ENCODE results near the gene WDR86.

WDR86 gene

DNA sequence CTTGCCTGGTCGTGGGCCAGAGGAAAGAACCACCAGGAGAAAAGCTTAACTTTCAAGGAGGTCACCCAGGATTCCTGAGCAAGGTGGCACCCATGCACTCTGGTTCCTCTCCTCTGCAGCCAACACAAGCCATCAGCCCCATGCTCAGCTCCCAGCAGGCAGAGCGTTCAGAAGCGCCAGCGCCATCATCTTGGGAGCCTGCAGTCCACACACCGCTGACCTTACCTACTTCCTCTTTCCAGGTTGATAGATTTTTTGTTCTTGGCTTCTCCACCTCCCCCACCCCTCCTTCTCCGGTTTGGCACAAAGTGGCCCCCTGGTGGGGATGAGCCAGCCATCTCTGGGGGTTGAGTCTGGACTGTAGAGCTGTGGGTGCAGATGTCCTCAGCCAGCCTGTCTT is 1.7 kb upstream of the WDR86 start:
- 28% methylated on average over 5 of the region's 6 CpGs for WGBS
- H2BK120ac ChIP-seq (ENCODE audit: low read depth, low read length) = no peak overlapping the region
- no peak overlapping the region for H3K4ac ChIP-seq (ENCODE audit: low read depth in 1 of 2, low read length in 2 of 2)
- no peak overlapping the region for H3K23ac ChIP-seq (ENCODE audit: low read length in 2 of 2)
- H3K36me3 ChIP-seq (ENCODE audit: control insufficient read depth in 1 of 2, insufficient read depth in 2 of 2, low read depth in 1 of 2, low read length in 2 of 2) = no peaks in the 10 kb centered on the region
- H3K9ac ChIP-seq (ENCODE audit: low read length) = no peak overlapping the region
- peaks cover 50 to 60% of the 10 kb centered on the region in 2 experiments for H3K27me3 ChIP-seq (ENCODE audit: control insufficient read depth in 1 of 2, insufficient read depth in 1 of 2, low read length in 2 of 2)
- H3K27ac ChIP-seq (ENCODE audit: low read length, poor library complexity, severe bottlenecking) = no peak overlapping the region
- H3K4me3 ChIP-seq (ENCODE audit: insufficient read depth in 1 of 2, low read depth in 1 of 2, low read length in 2 of 2) = no peak overlapping the region
- H3K79me1 ChIP-seq (replicated peaks; ENCODE audit: low read length, poor library complexity, severe bottlenecking) = no peaks in the 10 kb centered on the region
- no peak overlapping the region for H2BK15ac ChIP-seq (ENCODE audit: low read depth, poor library complexity, severe bottlenecking)
- no peak overlapping the region for H2AK5ac ChIP-seq (ENCODE audit: low read length, severe bottlenecking)
- no peak overlapping the region for H3K14ac ChIP-seq (ENCODE audit: low read length in 2 of 2)
- no peak overlapping the region for H2BK12ac ChIP-seq (ENCODE audit: low read length in 2 of 2)
- H3K9me3 ChIP-seq (ENCODE audit: control insufficient read depth, low read length) = no peaks in the 10 kb centered on the region
- H3K18ac ChIP-seq (ENCODE audit: low read depth in 1 of 2, low read length in 2 of 2) = no peak overlapping the region
- peaks cover 19% of the 10 kb centered on the region for H3K4me1 ChIP-seq (ENCODE audit: control insufficient read depth, insufficient read depth, low read depth, low read length)
- H3K4me2 ChIP-seq (ENCODE audit: low read length, poor library complexity, severe bottlenecking) = no peak overlapping the region
- H2AFZ ChIP-seq (ENCODE audit: low read depth, low read length) = no peak overlapping the region
- no peak overlapping the region for H4K91ac ChIP-seq (ENCODE audit: low read length)
- H2BK5ac ChIP-seq (ENCODE audit: low read depth, low read length, poor library complexity, severe bottlenecking) = no peak overlapping the region
- H4K8ac ChIP-seq (ENCODE audit: low read length) = no peak overlapping the region
- DNase-seq = no peak

DNA sequence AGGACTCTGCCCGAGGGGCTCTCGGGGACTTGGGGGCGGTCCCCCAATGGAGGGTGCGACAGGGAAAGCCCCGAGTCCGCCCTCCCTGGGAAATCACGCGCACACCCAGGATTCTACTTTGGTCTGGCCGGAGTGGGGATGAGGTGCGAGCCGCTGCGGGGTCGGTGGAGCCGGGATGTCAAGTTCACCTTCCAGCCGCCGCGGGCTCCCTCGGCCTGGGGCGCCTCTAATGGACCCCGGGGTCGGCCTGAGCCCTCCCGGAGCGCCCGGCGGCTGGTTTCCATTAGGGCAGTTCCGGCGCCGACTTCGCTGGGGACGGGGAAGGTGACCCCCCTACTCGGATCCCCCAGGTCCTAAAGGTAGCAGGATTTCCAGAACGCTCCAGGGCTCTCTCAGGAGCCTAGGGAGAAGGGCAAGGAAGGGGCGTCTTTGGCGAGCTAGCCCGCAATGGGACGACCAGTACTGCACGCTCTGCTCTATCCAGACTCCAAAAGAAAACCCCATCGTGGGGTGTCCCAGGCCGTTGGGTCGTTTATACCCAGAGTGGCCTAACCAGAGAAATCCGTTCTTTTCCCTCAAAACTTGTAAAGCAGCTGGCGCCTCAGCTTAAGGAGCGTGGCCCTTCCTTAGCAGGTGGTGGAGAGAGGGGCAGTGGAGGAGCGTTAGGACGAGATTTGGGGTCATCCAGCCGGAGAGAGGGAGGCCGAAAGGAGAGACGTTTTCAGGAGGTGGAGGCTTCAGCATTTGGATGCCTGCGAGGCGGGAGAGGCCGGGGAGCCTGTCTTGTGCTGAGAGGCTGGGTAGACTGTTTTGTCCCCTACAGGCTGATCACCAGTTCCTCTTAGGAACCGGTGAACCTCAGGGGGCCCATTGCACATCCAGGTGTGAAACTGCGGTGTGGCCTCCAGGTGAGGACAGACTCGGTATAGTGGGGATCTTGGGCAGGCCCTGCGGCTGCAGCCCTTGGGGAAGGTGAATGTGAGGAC is 860 bp upstream of the WDR86 start:
- H2BK15ac ChIP-seq (ENCODE audit: low read depth, poor library complexity, severe bottlenecking) = no peak overlapping the region
- H3K9ac ChIP-seq (ENCODE audit: low read length) = no peak overlapping the region
- H3K4ac ChIP-seq (ENCODE audit: low read depth in 1 of 2, low read length in 2 of 2) = no peak overlapping the region
- H3K9me3 ChIP-seq (ENCODE audit: control insufficient read depth, low read length) = no peaks in the 10 kb centered on the region
- no peak overlapping the region for H2BK120ac ChIP-seq (ENCODE audit: low read depth, low read length)
- no peak overlapping the region for H3K27ac ChIP-seq (ENCODE audit: low read length, poor library complexity, severe bottlenecking)
- H4K91ac ChIP-seq (ENCODE audit: low read length) = no peak overlapping the region
- H3K4me2 ChIP-seq (ENCODE audit: low read length, poor library complexity, severe bottlenecking) = peak overlapping the region; percentile 71
- no peak overlapping the region for H3K18ac ChIP-seq (ENCODE audit: low read depth in 1 of 2, low read length in 2 of 2)
- no peak overlapping the region for H3K14ac ChIP-seq (ENCODE audit: low read length in 2 of 2)
- 17% methylated on average over 54 of the region's 55 CpGs for WGBS
- peaks cover 50 to 60% of the 10 kb centered on the region in 2 experiments for H3K27me3 ChIP-seq (ENCODE audit: control insufficient read depth in 1 of 2, insufficient read depth in 1 of 2, low read length in 2 of 2)
- no peak overlapping the region for H2AK5ac ChIP-seq (ENCODE audit: low read length, severe bottlenecking)
- no peak overlapping the region for H2BK12ac ChIP-seq (ENCODE audit: low read length in 2 of 2)
- H3K79me1 ChIP-seq (replicated peaks; ENCODE audit: low read length, poor library complexity, severe bottlenecking) = no peaks in the 10 kb centered on the region
- no peak overlapping the region for H2AFZ ChIP-seq (ENCODE audit: low read depth, low read length)
- peaks cover 19% of the 10 kb centered on the region for H3K4me1 ChIP-seq (ENCODE audit: control insufficient read depth, insufficient read depth, low read depth, low read length)
- peak overlapping the region; percentile 39 to 51 for H3K4me3 ChIP-seq (ENCODE audit: insufficient read depth in 1 of 2, low read depth in 1 of 2, low read length in 2 of 2)
- H4K8ac ChIP-seq (ENCODE audit: low read length) = no peak overlapping the region
- H2BK5ac ChIP-seq (ENCODE audit: low read depth, low read length, poor library complexity, severe bottlenecking) = no peak overlapping the region
- no peak for DNase-seq
- no peaks in the 10 kb centered on the region for H3K36me3 ChIP-seq (ENCODE audit: control insufficient read depth in 1 of 2, insufficient read depth in 2 of 2, low read depth in 1 of 2, low read length in 2 of 2)
- H3K23ac ChIP-seq (ENCODE audit: low read length in 2 of 2) = no peak overlapping the region

- Histone ChIP-seq H3K9ac (ENCODE audit: low read length) (no peak overlapping the region), H2BK15ac (ENCODE audit: low read depth, poor library complexity, severe bottlenecking) (no peak overlapping the region), H3K4me3 (ENCODE audit: insufficient read depth in 1 of 2, low read depth in 1 of 2, low read length in 2 of 2) (no peak overlapping the region), H2BK120ac (ENCODE audit: low read depth, low read length) (no peak overlapping the region), H4K8ac (ENCODE audit: low read length) (peak overlapping the region; percentile 43), H2AFZ (ENCODE audit: low read depth, low read length) (no peak overlapping the region), H3K27me3 (ENCODE audit: control insufficient read depth in 1 of 2, insufficient read depth in 1 of 2, low read length in 2 of 2) (peaks cover 50 to 62% of the 10 kb centered on the region in 2 experiments), H2BK12ac (ENCODE audit: low read length in 2 of 2) (no peak overlapping the region), H3K9me3 (ENCODE audit: control insufficient read depth, low read length) (no peaks in the 10 kb centered on the region), H3K79me1 (replicated peaks; ENCODE audit: low read length, poor library complexity, severe bottlenecking) (no peaks in the 10 kb centered on the region), H3K23ac (ENCODE audit: low read length in 2 of 2) (peak overlapping the region in 1 of 2 experiments; percentile 27), H2BK5ac (ENCODE audit: low read depth, low read length, poor library complexity, severe bottlenecking) (no peak overlapping the region), H3K14ac (ENCODE audit: low read length in 2 of 2) (no peak overlapping the region), H2AK5ac (ENCODE audit: low read length, severe bottlenecking) (no peak overlapping the region), H3K4me1 (ENCODE audit: control insufficient read depth, insufficient read depth, low read depth, low read length) (peaks cover 23% of the 10 kb centered on the region), H3K27ac (ENCODE audit: low read length, poor library complexity, severe bottlenecking) (no peak overlapping the region), H4K91ac (ENCODE audit: low read length) (no peak overlapping the region), H3K4me2 (ENCODE audit: low read length, poor library complexity, severe bottlenecking) (peak overlapping the region; percentile 71), H3K4ac (ENCODE audit: low read depth in 1 of 2, low read length in 2 of 2) (no peak overlapping the region), H3K18ac (ENCODE audit: low read depth in 1 of 2, low read length in 2 of 2) (peak overlapping the region in 1 of 2 experiments; percentile 6), H3K36me3 (ENCODE audit: control insufficient read depth in 1 of 2, insufficient read depth in 2 of 2, low read depth in 1 of 2, low read length in 2 of 2) (peaks cover 0 to 2% of the 10 kb centered on the region in 2 experiments)
- 7% methylated on average over 42 of the region's 61 CpGs for WGBS
- peak; percentile 52 for DNase-seq
Measured at GRCh38 chr7:151408839-151409666, 785 bp downstream of the WDR86 start.

DNA sequence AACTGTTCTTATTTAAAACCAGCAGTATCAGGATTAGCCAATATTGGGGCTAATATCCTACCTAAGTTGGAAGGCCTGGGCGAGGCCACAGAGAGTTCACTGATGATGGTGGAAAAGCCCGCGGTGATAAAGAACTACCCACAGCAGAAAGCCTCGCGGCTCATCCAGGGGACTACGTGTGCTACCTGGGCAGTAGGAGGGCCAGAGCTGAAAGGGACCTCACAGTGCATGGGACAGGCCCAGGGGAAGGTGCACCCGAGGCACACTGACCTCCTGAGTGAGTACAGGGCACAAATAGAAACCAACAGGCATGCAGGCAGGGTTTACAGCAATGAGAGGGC is 1.4 kb downstream of the WDR86 start:
- Histone ChIP-seq H2BK5ac (ENCODE audit: low read depth, low read length, poor library complexity, severe bottlenecking) (no peak overlapping the region), H2BK120ac (ENCODE audit: low read depth, low read length) (no peak overlapping the region), H2AK5ac (ENCODE audit: low read length, severe bottlenecking) (no peak overlapping the region), H3K79me1 (replicated peaks; ENCODE audit: low read length, poor library complexity, severe bottlenecking) (no peaks in the 10 kb centered on the region), H4K8ac (ENCODE audit: low read length) (no peak overlapping the region), H3K27ac (ENCODE audit: low read length, poor library complexity, severe bottlenecking) (no peak overlapping the region), H3K18ac (ENCODE audit: low read depth in 1 of 2, low read length in 2 of 2) (peak overlapping the region in 1 of 2 experiments; percentile 28), H3K27me3 (ENCODE audit: control insufficient read depth in 1 of 2, insufficient read depth in 1 of 2, low read length in 2 of 2) (peaks cover 50 to 58% of the 10 kb centered on the region in 2 experiments), H3K4me3 (ENCODE audit: insufficient read depth in 1 of 2, low read depth in 1 of 2, low read length in 2 of 2) (no peak overlapping the region), H3K9ac (ENCODE audit: low read length) (no peak overlapping the region), H2BK12ac (ENCODE audit: low read length in 2 of 2) (no peak overlapping the region), H3K4ac (ENCODE audit: low read depth in 1 of 2, low read length in 2 of 2) (no peak overlapping the region), H3K23ac (ENCODE audit: low read length in 2 of 2) (no peak overlapping the region), H2AFZ (ENCODE audit: low read depth, low read length) (no peak overlapping the region), H3K14ac (ENCODE audit: low read length in 2 of 2) (no peak overlapping the region), H3K4me1 (ENCODE audit: control insufficient read depth, insufficient read depth, low read depth, low read length) (peaks cover 27% of the 10 kb centered on the region), H2BK15ac (ENCODE audit: low read depth, poor library complexity, severe bottlenecking) (no peak overlapping the region), H3K4me2 (ENCODE audit: low read length, poor library complexity, severe bottlenecking) (no peak overlapping the region), H4K91ac (ENCODE audit: low read length) (no peak overlapping the region), H3K36me3 (ENCODE audit: control insufficient read depth in 1 of 2, insufficient read depth in 2 of 2, low read depth in 1 of 2, low read length in 2 of 2) (peaks cover 0 to 2% of the 10 kb centered on the region in 2 experiments), H3K9me3 (ENCODE audit: control insufficient read depth, low read length) (no peaks in the 10 kb centered on the region)
- no peak for DNase-seq
- WGBS = 90% methylated on average over 7 of the region's 7 CpGs

All from mesenchymal stem cell (in vitro differentiated cells and primary cell).